Activated naive CD8-positive, alpha-beta T cell treated with anti-CD3 and anti-CD28 coated beads for 36 hours (primary cell): ENCODE measurements around the gene RERE. TPM values are rescaled to one million over a fixed set of nuclear protein-coding genes. Genes with fewer than 3 reads are reported as not detected.

Source experiments
- DNase-seq: peaks from one replicate; pipeline ENCODE4 v3.0.0; 2021
- H3K27ac Mint-ChIP-seq: one replicate; pipeline ENCODE4 v1.8.0; 2022; ENCODE audit warnings: mild to moderate bottlenecking, moderate library complexity, mixed read lengths
- H3K27me3 Mint-ChIP-seq: one replicate; pipeline ENCODE4 v1.8.0; 2022; ENCODE audit warnings: mild to moderate bottlenecking, mixed read lengths
- H3K36me3 Mint-ChIP-seq: one replicate; pipeline ENCODE4 v1.8.0; 2021; ENCODE audit warnings: mild to moderate bottlenecking, mixed read lengths
- H3K4me1 Mint-ChIP-seq: one replicate; pipeline ENCODE4 v1.8.0; 2021; ENCODE audit warnings: mixed read lengths
- H3K4me3 Mint-ChIP-seq: one replicate; pipeline ENCODE4 v1.8.0; 2022; ENCODE audit warnings: mild to moderate bottlenecking, moderate library complexity, mixed read lengths
- H3K9me3 Mint-ChIP-seq: one replicate; pipeline ENCODE4 v1.8.0; 2022; ENCODE audit warnings: mixed read lengths
- total RNA-seq, 2 experiments: library from RNA; stranded (reverse); gene quantifications; one replicate each; pipeline ENCODE4 v1.2.3, GENCODE V29; 2021

Gene RERE
- total RNA-seq, 2 experiments from 2014 or later, result 36.8 to 39.6 TPM

GRCh38 chr1:8313231-8313630 lies 504.2 kb downstream of the RERE start:
- Mint-ChIP-seq H3K9me3 (no peaks in the 10 kb centered on the region), H3K4me3 (no peak overlapping the region), H3K4me1 (peaks cover 7% of the 10 kb centered on the region), H3K36me3 (no peaks in the 10 kb centered on the region), H3K27ac (no peak overlapping the region), H3K27me3 (peaks cover 38% of the 10 kb centered on the region)
- no peak for DNase-seq

- H3K9me3 Mint-ChIP-seq, result no peaks in the 10 kb centered on the region
- H3K27me3 Mint-ChIP-seq, result peaks cover 38% of the 10 kb centered on the region
- DNase-seq, result no peak
- no peak overlapping the region for H3K27ac Mint-ChIP-seq
- peaks cover 5% of the 10 kb centered on the region for H3K4me1 Mint-ChIP-seq
- H3K36me3 Mint-ChIP-seq, result no peaks in the 10 kb centered on the region
- no peak overlapping the region for H3K4me3 Mint-ChIP-seq
These were observed 504.9 kb downstream of the RERE start for GRCh38 chr1:8312235-8313218.

- Mint-ChIP-seq H3K27ac (no peak overlapping the region), H3K27me3 (peaks cover 29% of the 10 kb centered on the region), H3K4me3 (no peak overlapping the region), H3K9me3 (no peaks in the 10 kb centered on the region), H3K36me3 (no peaks in the 10 kb centered on the region), H3K4me1 (peaks cover 5% of the 10 kb centered on the region)
- no peak for DNase-seq
These were observed 506.2 kb downstream of the RERE start for GRCh38 chr1:8311068-8311718.

- DNase-seq, result no peak
- no peak overlapping the region for H3K27ac Mint-ChIP-seq
- H3K36me3 Mint-ChIP-seq, result no peaks in the 10 kb centered on the region
- H3K27me3 Mint-ChIP-seq, result no peaks in the 10 kb centered on the region
- H3K4me3 Mint-ChIP-seq, result no peak overlapping the region
- H3K9me3 Mint-ChIP-seq, result no peaks in the 10 kb centered on the region
- H3K4me1 Mint-ChIP-seq, result no peaks in the 10 kb centered on the region
These were observed 509.8 kb downstream of the RERE start for GRCh38 chr1:8307628-8308027.

GRCh38 chr1:8303876-8304275 lies 513.6 kb downstream of the RERE start:
- Mint-ChIP-seq H3K36me3 (no peaks in the 10 kb centered on the region), H3K27me3 (peaks cover 4% of the 10 kb centered on the region), H3K27ac (no peak overlapping the region), H3K9me3 (no peaks in the 10 kb centered on the region), H3K4me1 (no peaks in the 10 kb centered on the region), H3K4me3 (no peak overlapping the region)
- no peak for DNase-seq

GRCh38 chr1:8303141-8303540 lies 514.3 kb downstream of the RERE start:
- DNase-seq, result no peak
- no peak overlapping the region for H3K4me3 Mint-ChIP-seq
- H3K36me3 Mint-ChIP-seq, result no peaks in the 10 kb centered on the region
- H3K4me1 Mint-ChIP-seq, result no peaks in the 10 kb centered on the region
- no peaks in the 10 kb centered on the region for H3K9me3 Mint-ChIP-seq
- peaks cover 9% of the 10 kb centered on the region for H3K27me3 Mint-ChIP-seq
- no peak overlapping the region for H3K27ac Mint-ChIP-seq

Other genes starting within 250 kb of the RERE start
- gene ENO1, start 61.0 kb upstream of the RERE start, total RNA-seq, result 1,000 to 10,000 TPM; 3,744 to 3,761 TPM
- 10 to 100 TPM; 12.3 to 13.7 TPM for gene CA6, start 128.2 kb upstream of the RERE start, total RNA-seq
- under 1 TPM in 1 of 2 experiments, not detected in 1; 0.14 TPM for gene SLC2A7, start 208.8 kb upstream of the RERE start, total RNA-seq